Breast epithelium (tissue), 3 donors: ENCODE results near the gene EHMT1.

Experiments used
- POLR2A ChIP-seq: fragments of 450-650 bp; IDR thresholded peaks from one replicate; pipeline ENCODE4 v1.6.1; 2016; ENCODE audit warnings: antibody characterized with exemption, mild to moderate bottlenecking, moderate library complexity
- POLR2AphosphoS5 ChIP-seq, 3 donors: sonication (generic); formaldehyde crosslinking; IDR thresholded peaks; one replicate each; pipeline ENCODE4 v1.6.1; 2017; ENCODE audit warnings: antibody characterized with exemption in 3 of 3
- TF ChIP-seq, protein P1 (sequence below), 3 donors: fragments of 450-650 bp; IDR thresholded peaks; one replicate each; pipeline ENCODE4 v1.5.1; 2016 to 2017; ENCODE audit warnings: antibody characterized with exemption in 3 of 3, mild to moderate bottlenecking in 3 of 3, moderate library complexity in 3 of 3

DNA sequence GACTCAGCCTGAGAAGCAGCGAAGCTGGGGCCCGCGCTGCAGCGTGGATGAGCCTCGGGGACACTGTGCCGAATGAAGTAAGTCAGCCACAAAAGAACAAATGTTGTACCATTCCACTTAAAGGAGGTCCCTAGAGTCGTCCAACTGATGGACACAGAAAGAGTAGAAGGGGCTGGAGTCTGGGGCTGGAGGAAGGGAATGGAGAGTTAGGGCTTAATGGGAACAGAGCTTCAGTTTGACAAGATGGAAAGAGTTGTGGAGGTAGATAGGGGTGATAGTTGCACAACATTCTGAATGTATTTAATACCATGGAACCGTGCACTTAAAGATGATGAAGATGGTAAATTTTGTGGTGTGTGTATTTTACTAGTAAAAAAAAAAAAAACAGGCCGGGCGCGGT is 119.9 kb downstream of the EHMT1 start:
- TF ChIP-seq, protein P1, sequence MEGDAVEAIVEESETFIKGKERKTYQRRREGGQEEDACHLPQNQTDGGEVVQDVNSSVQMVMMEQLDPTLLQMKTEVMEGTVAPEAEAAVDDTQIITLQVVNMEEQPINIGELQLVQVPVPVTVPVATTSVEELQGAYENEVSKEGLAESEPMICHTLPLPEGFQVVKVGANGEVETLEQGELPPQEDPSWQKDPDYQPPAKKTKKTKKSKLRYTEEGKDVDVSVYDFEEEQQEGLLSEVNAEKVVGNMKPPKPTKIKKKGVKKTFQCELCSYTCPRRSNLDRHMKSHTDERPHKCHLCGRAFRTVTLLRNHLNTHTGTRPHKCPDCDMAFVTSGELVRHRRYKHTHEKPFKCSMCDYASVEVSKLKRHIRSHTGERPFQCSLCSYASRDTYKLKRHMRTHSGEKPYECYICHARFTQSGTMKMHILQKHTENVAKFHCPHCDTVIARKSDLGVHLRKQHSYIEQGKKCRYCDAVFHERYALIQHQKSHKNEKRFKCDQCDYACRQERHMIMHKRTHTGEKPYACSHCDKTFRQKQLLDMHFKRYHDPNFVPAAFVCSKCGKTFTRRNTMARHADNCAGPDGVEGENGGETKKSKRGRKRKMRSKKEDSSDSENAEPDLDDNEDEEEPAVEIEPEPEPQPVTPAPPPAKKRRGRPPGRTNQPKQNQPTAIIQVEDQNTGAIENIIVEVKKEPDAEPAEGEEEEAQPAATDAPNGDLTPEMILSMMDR (IDR thresholded peaks at IDR 0.05), result no peak
- no peak for TF ChIP-seq POLR2A
- no peak for TF ChIP-seq POLR2AphosphoS5 (IDR thresholded peaks at IDR 0.05)
